Measurements from ENCODE around the gene ACAD8. TPM values are rescaled to one million over a fixed set of nuclear protein-coding genes. Genes with fewer than 3 reads are reported as not detected.
"Not testable (repeated sequence)": the region's sequence is repeated elsewhere in the genome, so short reads cannot be mapped to it uniquely, and the experiment has no call there.

ACAD8 gene
- total RNA-seq, 1 donor from 2014 or later = 22.4 TPM

GRCh38 chr11:134267461-134267860 is 14.1 kb downstream of the ACAD8 start:
- DNase-seq = no peak

- DNase-seq = no peak
Measured at GRCh38 chr11:134267966-134268365, 14.6 kb downstream of the ACAD8 start.

- DNase-seq = no peak
Measured at GRCh38 chr11:134270250-134270714, 16.9 kb downstream of the ACAD8 start.

GRCh38 chr11:134271978-134272377 is 18.6 kb downstream of the ACAD8 start:
- no peak for DNase-seq

- no peak for DNase-seq
Measured at GRCh38 chr11:134272381-134273316, 19.3 kb downstream of the ACAD8 start.

- no peak for DNase-seq
Measured at GRCh38 chr11:134273317-134273712, 19.9 kb downstream of the ACAD8 start.

- no peak for DNase-seq
Measured at GRCh38 chr11:134275188-134275533, 21.8 kb downstream of the ACAD8 start.

- DNase-seq = no peak
Measured at GRCh38 chr11:134275534-134276395, 22.4 kb downstream of the ACAD8 start, which contains the start of gene GLB1L3. GLB1L3 (plus strand) TSS chr11:134276379; CDS start chr11:134276741, 362 bp downstream.

GRCh38 chr11:134276396-134277182 is 23.2 kb downstream of the ACAD8 start:
- DNase-seq = no peak

GRCh38 chr11:134277183-134278001 is 24.0 kb downstream of the ACAD8 start:
- DNase-seq = no peak

GRCh38 chr11:134278356-134278755 is 25.0 kb downstream of the ACAD8 start:
- DNase-seq = no peak

GRCh38 chr11:134281635-134282034 is 28.3 kb downstream of the ACAD8 start:
- DNase-seq = not testable (repeated sequence)

GRCh38 chr11:134282121-134283045 is 29.0 kb downstream of the ACAD8 start:
- no peak for DNase-seq

GRCh38 chr11:134283461-134284230 is 30.3 kb downstream of the ACAD8 start:
- DNase-seq = no peak

- not testable (repeated sequence) for DNase-seq
Measured at GRCh38 chr11:134284349-134284748, 31.0 kb downstream of the ACAD8 start.

- DNase-seq = no peak
Measured at GRCh38 chr11:134287561-134287960, 34.2 kb downstream of the ACAD8 start.

- DNase-seq = no peak
Measured at GRCh38 chr11:134288486-134288885, 35.1 kb downstream of the ACAD8 start.

- DNase-seq = no peak
Measured at GRCh38 chr11:134289167-134289566, 35.8 kb downstream of the ACAD8 start.

GRCh38 chr11:134289789-134290188 is 36.4 kb downstream of the ACAD8 start:
- no peak for DNase-seq
